KBM-7 (cell line): ENCODE results near the gene SZT2.
"Not testable (repeated sequence)": the region's sequence is repeated elsewhere in the genome, so short reads cannot be mapped to it uniquely, and the experiment has no call there.

ENCODE experiments used
- DNase-seq: peaks from one replicate; pipeline ENCODE4 v3.0.0-alpha.2; 2015
- in situ Hi-C: fragments of 300-500 bp; cut with MboI; formaldehyde crosslinking; loops from 2 replicates; pipeline ENCODE4 v1.14.3; 2020; ENCODE audit warnings: low sequenced_read_pairs, low pct_unique_long_range_greater_than_20kb, mixed read lengths

Gene SZT2

DNA sequence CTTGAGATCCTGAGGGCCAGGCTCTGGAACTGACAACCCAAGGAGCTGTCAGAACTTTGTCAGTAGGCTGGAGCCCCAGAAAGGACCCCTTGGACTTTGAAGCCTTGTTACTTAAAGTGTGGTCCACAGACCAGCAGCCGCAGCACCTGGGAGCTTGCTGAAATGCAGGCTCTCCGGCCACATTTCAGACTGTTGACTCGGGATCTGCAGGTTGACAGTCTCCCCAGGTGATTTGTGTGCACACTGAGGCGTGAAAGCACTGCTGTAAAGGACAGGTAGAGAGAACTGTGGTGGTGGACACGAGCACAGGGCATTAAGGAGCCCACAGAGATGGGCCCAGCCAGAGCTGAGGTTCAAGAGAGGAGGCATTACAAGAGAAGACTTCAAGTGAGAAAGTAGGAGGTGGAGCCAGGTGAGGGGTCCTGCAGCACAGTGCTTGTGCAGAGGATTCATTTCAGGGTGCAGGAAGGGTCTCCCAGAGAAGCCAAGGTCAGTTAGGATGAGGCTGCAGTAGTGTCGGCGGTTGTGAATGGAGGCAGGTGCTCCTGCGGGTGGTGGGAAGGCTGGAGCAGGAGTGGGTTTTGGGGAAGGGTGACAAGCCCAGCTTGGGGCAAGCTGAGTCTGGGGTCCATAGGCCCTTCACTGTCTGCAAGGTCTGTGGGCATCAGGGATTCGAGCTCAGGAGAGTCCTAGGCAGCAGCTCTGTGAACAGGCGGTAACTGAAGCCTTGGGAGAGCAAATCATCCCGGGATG is 59.4 kb downstream of the SZT2 start:
- in situ Hi-C loops, result no loop called here

DNA sequence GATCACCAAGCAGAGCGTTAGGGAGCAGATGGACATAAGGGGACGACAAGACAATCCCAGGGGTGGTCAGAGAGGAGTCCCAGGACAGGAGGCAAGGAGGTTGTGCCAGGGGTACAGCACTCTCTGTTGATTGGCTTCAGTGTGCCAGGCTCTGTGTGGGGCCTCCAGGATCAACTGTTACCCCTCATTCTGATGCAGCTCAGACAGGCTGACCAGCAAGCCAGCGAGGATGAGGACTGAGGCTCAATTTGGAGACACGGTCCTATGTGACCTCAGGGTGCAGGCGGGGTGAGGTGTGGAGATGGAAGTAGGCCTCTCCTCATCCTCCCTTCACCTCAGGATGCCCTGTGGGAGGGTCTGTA is 60.0 kb downstream of the SZT2 start:
- no peak for DNase-seq
- in situ Hi-C loops, result no loop called here

More for the DNA sequence above, 59.4 kb downstream of the SZT2 start:
- no peak for DNase-seq

DNA sequence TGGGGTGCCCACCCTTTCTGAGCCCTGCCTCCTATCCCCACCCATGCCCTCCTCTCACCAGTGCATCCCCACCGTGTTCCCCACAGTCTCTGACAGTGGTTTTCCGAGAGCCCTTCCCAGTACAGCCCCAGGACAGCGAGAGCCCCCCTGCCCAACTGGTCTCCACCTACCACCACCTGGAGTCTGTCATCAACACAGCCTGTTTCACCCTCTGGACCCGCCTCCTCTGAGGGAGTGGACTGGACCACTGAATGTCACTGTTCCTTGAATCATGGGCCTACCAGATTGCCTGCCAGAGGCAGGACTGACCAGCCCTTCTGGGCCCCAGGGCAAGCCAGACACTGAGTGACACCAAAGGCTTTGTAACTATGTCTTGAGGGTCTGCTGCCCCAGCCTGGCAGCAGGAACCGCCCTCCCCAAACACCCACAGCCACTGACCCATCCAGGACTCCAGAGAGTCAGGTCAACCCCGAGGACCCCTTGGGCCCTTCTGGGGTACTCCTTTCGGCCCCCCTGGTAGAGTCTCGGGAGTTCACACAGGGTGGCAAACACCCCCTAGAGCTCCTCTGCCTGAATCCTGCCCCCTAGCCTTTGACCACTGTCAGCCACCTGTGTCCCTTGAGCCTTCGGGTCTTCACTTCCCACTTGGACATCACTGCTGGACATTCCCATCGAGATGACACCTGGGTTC is 60.7 kb downstream of the SZT2 start:
- in situ Hi-C loops, result no loop called here
- DNase-seq, result no peak

DNA sequence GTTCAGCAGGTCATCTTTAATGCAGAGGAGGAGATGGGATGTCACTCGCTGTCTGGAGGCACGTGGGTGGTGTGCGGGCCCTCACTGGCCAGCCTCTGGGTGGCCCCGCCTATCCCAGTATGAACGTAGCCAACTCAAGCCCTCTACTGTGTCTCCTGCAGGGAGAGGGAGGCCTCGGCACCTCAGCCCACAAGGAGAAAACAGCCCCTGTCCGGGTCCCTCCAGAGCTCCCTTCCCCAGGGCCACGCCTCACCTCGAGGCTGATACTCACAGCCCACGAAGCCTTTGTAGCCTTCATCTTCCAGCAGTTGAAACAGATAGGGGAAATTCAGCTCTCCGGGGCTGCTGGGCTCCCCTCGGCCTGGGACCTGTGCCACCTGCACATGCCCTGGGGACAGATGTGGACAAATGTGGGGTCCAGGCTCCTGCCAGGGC is 61.5 kb downstream of the SZT2 start:
- in situ Hi-C loops, result no loop called here
- no peak for DNase-seq

DNA sequence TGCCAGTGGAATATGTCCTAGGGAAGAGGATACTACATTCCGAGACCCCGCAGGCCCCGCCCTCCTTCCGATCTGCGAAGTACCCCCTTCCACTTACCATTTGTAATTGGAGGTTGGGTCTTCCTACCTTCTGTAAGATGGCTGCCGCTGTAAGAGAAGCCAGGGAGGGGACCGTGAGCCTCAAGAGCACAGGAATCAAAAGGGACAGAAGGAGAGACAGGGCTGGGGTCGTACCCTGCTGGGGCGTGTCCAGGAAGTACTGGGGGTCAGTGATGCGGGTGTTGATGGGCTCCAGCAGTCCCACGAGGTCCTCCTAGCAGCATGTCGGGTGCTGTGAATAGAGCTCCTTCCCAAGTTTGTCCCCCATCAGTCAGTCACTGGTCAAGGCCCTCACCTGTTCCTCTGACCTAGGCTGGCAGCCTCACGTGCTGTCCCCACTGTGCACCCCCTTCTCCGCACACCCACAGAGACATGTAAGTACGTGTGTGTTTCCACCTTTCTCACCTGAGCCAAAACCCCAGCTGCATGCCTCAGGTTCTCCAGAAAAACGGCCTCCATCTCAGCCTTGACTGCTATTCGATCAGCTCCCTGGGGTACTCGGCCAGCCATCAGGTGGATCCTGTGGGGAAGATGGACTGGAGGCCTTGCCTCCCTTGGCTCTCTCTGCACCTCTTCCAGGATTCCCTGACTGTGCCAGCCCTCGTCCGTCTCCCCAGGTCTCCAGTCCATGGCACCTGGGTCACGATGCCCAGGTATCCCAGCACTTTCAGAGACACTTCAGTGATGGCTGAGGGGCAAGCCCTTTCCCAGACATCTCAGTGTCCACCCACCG is 62.2 kb downstream of the SZT2 start:
- no peak for DNase-seq
- in situ Hi-C loops, result no loop called here

DNA sequence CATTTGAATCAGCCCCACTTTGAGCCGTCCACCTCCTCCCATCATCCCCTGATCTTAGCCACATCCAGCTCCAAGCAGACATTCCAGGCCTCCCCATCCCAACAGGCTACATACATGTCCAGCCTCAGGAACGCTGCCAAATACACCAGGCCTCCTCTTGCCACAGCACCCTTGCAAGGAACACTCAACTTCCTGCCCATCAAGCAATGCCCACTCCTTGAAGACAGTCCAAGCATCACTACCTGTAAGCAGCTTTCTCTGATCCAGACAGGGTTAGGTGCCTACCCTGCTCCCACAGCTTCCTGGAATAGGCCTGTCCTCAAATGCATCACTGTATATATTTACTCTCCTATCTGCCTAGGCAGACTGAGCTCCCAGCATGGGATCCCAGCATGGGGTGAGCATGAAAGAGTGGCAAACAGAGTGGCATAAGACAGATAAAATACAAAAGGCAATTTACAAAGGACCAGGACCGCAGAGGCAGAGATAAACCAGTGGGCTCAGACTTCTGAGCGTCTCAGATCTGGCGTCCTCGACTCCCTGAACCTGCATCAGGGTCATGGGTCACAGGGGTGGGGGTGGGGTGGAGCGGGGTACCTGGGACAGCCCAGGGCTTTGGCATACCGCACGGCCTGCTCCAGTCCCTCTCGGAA is 63.2 kb downstream of the SZT2 start:
- in situ Hi-C loops, result no loop called here
- DNase-seq, result no peak

DNA sequence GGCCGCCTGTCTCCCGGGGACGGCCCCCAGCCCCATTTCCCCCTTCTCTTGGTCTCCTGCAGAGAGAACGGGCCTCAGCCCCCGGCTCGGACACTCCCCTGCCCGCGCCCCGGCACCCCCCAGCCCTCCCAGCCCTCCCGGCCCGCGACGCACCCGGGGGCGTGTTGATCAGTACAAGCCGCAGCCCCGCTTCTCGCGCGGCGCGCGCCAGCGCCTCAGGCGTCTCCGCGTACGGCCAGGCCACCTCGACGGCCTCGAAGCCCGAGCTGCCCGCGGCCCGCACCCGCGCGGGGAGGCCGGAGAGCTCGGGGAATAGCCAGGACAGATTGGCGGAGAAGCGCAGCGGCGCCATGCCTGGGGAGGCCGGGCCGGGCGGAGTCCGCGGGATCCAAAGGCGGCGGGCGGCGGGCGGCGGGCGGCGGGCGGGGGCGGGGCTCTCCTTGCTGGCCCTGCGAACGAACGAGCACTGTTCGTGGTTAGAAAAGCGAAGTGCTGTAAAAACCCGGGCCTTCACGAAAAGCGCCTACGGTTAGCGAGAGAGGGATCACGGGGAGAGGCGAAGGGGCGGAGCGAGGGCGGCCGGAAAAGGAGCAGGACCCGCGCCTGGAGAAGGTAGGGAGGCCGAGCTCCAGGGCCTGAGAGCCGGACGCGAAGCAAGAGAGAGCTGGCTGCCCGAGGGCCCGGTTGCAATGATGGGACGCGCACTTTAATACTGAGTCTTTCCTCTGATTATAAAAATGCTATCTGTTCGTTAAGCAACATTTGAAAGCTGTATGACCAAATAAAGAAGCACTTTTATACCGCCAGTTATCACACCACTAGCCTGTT is 64.0 kb downstream of the SZT2 start, which contains the start of gene HYI:
Gene HYI (minus strand): TSS at position 490 of the 828 bp plus-strand sequence. CDS start 138 bp downstream, at position 352.
- in situ Hi-C loops, result no loop called here

DNA sequence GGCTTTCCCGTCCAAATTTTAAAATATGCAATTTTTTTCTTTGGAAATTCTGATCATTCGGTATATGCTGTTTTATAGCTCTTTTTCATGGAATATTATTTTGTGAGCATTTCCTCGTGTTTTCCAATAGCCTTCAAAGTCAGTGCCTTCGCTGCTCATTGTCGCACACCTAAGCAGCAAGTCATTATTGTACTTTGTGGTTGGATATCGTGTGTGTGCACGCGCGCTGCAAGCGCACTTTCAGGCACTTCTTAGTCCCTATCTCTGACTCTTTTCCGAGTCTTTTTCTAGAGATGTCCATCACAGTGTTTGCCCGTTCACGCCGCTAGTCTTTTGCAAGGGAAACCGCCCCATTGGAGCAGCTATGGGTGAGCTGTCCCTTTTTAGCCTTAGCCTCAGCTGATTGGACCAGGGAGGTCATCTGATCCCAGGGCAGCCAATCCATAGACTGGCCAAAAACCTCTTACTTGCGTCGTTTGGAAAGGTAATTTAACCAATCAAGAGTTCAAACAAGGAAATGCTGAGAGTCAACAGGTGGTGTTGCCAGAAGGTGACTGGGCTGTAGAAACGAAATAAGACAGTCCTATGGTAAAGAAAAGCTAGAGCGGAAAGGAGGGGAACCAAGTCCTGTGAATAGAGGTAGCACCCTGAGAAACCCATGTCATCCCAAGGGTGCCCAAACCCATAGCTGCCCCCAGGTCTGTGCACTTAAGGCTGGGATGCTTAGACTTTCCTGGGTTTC is 64.7 kb downstream of the SZT2 start:
- no peak for DNase-seq
- in situ Hi-C loops, result no loop called here

More for the DNA sequence above, 64.0 kb downstream of the SZT2 start, which contains the start of gene HYI:
- no peak for DNase-seq

DNA sequence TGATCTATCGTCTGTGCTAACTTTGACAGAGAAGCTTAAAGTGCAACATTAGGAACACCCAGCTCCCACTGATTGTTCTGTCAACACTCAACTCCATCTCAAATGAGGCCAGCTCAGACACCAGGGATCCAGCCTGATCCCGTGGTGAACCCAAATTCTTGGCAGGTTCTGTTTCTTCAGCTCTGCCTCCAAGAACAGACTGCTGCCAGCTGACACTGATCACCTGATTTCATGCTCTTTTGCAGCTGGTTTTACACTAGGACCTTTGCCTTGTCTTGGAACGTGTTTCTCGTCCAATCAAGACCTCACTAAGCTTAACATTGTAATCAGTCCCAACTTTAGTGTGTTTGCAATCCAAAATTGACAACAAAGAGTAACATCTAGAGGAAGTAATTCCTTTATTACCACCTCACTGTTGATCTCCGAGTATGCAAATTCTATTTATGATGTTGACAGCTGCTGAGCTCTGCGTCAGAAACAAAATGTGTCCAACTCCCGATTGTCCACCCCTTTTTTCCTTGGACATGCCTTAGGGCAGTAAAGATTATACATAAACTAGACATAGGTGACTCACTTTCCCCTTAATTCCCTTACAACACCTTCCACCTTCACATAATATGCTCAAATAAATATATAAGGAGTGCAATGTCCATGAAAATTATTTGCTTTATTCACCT is 65.7 kb downstream of the SZT2 start:
- DNase-seq, result no peak
- in situ Hi-C loops, result no loop called here

DNA sequence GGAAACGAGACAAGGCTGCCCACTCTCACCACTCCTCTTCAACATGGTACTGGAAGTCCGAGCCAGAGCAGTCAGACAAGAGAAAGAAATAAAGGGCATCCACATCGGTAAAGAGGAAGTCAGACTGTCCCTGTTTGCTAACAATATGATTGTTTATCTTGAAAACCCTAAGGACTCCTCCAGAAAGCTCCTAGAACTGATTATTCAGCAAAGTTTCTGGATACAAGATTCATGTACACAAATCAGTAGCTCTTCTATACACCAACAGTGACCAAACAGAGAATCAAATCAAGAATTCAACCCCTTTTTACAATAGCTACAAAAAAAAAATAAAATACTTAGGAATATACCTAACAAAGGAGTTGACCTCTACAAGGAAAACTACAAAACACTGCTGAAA is 68.7 kb downstream of the SZT2 start:
- in situ Hi-C loops, result not testable (repeated sequence)

DNA sequence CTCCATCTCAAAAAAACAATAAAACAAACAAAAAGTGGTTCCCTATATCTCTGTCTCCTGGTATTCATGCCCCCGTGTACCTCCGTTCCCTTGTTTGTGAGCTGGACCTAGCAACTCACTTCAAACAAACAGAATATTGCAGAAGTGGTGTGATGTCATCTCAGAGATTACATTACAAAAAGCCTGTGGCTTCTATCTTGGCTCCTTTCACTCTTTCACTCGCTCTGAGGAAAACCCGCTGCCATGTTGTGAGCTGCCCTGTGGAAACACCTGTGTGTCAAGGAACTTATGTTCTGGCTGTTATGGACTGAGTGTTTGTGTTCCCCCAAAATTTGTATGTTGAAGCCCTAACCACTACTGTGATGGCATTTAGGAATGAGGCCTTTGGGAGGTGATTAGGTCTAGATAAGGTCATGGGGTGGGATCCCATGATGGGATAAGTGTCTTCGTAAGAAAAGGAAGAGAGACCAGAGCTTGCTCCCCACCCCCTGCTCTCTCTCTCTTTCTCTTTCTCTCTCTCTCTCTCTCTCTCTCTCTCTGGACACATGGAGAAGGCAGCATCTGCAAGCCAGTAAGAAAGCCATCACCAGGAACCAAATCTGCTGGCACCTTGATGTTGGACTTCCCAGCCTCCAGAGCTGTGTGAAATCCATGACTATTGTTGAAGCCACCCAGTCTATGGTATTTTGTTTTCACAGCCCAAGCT is 71.4 kb downstream of the SZT2 start:
- in situ Hi-C loops, result no loop called here
- peak; percentile 12 for DNase-seq

More for the DNA sequence above, 68.7 kb downstream of the SZT2 start:
- not testable (repeated sequence) for DNase-seq

DNA sequence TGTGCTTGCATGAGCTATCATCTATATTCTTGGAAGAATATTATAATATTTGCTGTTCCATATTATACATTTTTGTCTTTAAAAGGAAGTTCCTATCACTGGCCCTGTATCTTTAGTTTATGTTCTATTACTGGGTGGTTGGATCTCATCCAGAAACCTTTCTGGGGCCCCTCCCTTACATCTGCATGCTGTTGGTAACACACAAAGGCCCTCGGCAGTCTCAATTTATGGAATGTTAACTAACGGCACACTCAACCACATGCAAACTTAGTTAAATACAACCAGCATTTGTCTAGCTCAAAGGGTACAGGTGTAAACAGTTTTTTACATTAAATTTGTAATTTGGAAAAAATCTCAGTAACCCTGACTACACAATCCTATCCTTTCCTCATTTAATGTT is 73.8 kb downstream of the SZT2 start:
- in situ Hi-C loops, result no loop called here
- DNase-seq, result no peak

DNA sequence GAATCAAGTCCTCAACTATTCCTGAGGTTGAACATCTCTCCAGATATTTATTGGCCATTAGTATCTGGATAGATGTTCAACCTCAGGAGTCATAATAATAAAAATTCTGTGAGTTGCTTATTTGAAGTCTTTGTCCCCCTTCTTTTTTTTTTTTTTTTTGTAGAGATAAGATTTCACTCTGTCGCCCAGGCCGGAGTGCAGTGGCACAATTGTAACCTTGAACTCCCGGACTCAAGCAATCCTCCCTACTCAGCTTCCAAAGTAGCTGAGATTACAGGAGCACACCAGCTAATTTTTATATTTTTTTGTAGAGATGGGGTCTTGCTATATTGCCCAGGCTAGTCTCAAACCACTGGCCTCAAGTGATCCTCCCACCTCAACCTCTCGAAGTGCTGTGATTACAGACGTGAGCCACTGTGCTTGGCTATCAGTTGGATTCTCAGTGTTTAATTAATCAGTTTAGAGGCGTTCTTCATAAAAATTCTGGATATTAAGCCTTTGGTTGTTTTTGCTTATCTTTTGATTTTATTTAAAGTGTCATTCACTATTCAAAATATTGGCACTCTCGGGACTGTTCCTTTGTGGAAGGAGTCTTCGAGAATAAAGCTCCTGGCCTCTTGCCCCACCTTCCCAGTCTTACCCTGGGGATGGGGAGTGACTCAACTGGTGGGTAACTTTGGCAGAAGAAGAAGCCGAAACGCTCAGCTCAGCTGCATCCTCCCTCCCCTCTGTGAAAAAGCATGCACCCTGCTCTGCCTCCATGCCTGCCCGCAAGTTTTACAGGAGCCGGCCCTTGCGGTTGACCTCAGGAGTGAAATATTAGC is 75.2 kb downstream of the SZT2 start:
- no peak for DNase-seq
- in situ Hi-C loops, result no loop called here

DNA sequence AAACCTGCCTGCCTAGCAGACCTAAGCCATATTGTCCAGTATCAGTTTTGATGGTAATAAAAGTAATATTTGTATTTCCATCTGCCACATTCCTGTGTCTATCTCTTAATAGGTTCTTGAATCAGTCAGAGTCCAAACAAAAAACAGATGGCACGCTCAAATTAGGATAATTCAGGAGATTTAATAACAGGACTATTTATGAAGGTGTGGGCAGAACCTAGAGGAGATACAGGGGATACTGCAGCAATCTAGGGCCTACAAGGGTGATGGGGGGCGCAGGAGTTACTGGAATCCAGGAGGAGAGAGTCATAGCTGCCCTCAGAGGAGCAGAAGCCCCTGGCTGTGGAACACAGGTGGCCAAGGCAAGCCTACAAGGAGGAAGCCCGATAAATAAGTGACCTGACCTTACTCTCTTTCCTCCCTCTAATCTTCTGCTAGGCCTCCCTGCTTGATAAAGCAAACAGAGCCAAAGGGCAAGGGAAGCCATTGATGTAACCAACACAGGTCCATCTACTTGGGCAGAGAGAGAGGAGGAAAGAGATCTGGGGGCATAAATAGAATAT is 75.9 kb downstream of the SZT2 start:
- DNase-seq, result no peak
- in situ Hi-C loops, result no loop called here

DNA sequence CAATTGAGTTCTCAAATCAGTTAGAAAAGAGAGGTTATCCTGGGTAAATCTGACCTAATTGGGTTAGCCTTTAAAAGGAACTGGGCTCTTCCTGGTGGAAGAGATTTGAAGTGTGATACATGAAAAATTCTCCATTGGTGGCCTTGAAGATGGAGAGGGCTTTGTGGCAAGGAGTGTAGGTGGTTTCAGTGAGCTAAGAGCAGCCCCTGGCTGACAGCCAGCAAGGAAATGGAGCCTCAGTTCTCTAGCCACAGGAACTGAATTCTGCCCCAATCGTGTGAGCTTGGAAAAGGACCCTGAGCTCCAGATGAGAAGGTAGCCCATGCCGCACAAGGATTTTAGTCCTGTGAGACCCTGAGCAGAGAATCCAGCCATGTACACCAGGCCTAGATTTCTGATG is 76.7 kb downstream of the SZT2 start:
- DNase-seq, result peak; percentile 29
- in situ Hi-C loops, result no loop called here

DNA sequence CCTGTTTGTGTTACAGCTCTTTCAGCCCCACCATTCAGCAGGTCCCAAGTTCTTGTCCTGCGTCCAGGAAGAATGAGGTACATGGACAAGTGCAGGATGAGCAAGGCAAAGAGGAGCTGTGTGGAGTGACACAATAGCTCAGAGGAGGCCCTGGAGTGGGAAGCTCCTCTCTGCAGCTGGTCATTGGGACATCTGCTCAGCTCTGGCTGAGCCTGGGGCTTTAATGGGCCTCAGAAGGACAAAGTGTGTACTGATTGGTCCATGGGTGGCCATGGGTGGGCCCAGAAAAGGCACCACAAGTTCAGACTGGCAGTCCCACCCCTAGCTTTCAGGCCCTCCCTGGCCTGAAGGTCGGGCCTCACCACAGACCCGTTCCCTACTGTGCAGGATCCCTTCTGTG is 78.7 kb downstream of the SZT2 start:
- no peak for DNase-seq
- in situ Hi-C loops, result no loop called here
